Cardiac fibroblast (primary cell): ENCODE measurements around the gene COL13A1.

Experiments
- DNase-seq, 2 donors: peaks; one replicate each; pipeline versions ENCODE4 v3.0.0 to v3.0.0-alpha.2; 2010; ENCODE audit warnings: low read depth in 2 of 2
- H3K4me3 ChIP-seq, 2 donors: replicated peaks in 1 of 2; 1 replicate in 1 of 2; 2 replicates in 1 of 2; pipeline ENCODE4 v1.5.1; 2011; ENCODE audit warnings: low read depth in 2 of 2, low read length in 2 of 2, mild to moderate bottlenecking in 2 of 2, moderate library complexity in 1 of 2
- TF ChIP-seq, protein P1 (sequence below): IDR thresholded peaks from one replicate; pipeline ENCODE4 v1.5.1; 2011; ENCODE audit warnings: low read depth, mild to moderate bottlenecking, low read length, inconsistent platforms

Gene COL13A1

DNA sequence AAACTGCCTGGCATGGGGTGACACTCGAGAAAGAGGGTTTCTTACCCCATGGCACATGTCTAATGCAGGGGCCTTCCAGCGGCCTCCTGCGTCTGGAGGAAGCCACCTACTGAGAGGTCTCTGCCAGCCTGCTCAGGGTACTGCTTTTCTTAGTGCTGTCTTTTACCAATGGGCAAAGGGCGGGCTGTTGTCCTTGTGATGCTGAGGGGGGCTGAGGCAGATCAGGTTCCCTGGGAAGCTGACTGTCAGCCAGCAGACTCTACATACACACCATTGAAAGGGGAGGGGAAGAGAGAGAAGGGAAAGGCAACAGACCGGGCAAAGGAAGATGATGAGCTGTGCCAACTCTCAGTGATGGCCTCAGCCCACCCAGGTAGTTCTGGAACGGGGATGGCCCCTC is 48.7 kb downstream of the COL13A1 start:
- TF ChIP-seq, protein P1, sequence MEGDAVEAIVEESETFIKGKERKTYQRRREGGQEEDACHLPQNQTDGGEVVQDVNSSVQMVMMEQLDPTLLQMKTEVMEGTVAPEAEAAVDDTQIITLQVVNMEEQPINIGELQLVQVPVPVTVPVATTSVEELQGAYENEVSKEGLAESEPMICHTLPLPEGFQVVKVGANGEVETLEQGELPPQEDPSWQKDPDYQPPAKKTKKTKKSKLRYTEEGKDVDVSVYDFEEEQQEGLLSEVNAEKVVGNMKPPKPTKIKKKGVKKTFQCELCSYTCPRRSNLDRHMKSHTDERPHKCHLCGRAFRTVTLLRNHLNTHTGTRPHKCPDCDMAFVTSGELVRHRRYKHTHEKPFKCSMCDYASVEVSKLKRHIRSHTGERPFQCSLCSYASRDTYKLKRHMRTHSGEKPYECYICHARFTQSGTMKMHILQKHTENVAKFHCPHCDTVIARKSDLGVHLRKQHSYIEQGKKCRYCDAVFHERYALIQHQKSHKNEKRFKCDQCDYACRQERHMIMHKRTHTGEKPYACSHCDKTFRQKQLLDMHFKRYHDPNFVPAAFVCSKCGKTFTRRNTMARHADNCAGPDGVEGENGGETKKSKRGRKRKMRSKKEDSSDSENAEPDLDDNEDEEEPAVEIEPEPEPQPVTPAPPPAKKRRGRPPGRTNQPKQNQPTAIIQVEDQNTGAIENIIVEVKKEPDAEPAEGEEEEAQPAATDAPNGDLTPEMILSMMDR, result no peak
- H3K4me3 ChIP-seq, result no peak overlapping the region
- DNase-seq, result no peak

DNA sequence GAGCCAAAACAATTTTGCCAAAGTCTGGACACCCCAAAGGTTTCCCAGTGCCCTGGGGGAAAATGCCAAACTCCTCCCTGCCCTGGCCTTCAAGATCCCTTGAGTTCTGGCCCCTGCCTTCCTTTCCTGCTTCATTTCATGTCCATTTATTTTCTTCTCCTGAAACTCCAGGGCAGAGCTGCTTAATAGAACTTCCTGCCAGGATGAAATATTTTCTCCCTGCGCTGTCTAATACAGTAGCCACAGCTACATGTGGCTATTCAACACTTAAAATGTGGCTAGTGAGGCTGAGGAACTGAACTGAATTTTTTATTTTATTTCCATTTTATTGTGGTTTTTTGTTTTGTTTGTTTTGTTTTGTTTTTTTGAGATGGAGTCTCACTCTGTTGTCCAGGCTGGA is 49.6 kb downstream of the COL13A1 start:
- TF ChIP-seq, protein P1, result no peak
- DNase-seq, result no peak
- no peak overlapping the region for H3K4me3 ChIP-seq

DNA sequence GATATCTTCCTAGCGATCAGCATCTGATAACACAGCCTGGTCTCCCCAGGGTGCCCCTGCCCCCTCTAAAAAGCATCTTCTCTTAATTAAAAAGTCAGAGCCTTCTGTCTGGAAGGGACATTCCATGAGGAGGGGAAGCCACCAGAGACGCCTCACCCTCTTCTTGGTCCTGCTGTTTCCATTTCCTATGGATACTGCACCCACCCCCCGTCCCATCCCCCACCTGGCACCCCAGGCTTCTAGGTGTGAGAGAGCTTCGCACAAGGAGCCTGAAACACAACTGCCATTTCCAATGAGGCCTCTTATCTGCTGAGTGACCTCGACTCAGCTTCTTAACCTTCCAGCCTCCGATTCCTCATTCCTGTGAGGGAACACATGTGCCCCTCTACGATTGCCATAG is 51.4 kb downstream of the COL13A1 start:
- TF ChIP-seq, protein P1, result no peak
- DNase-seq, result no peak
- no peak overlapping the region for H3K4me3 ChIP-seq

DNA sequence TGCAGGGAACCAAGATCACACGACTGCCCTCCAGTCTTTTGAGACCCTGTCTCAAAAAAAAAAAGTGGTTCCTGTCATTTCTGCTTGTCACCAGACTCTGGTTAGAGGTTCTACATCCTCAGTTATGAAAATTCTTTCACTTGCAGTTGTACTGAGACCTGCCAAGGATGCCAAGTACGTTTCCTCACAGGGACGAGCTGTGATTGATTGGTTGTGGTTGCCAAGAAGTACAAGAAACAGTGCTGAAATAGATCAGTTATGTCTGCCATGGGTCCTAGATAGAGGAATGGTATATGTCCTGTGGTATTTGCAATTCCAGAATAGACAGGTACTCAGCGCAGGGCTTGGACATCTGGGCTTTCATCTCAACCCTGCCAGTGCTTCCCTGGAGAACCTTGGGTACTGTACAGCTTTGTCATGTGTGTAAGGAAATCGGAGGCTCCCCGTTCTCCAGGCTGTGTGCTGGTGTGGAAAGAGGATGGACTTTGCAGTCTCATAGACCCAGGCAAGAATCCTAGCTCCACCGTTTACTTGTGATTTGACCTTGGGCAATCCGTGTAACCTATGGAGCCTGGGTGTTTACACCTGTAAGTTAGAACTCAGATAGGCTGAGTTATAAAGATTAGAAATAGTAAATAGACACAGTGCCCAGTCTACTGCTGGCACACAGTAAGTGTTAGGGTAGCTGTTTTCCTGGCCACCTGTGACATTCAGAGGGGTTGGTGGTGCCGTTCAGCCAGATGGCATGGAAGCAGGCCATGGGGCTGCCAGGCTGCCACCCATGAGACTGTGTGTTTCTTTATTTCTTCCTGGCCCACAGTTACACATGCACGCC is 53.0 kb downstream of the COL13A1 start:
- no peak overlapping the region for H3K4me3 ChIP-seq
- no peak for DNase-seq
- TF ChIP-seq, protein P1, result no peak

DNA sequence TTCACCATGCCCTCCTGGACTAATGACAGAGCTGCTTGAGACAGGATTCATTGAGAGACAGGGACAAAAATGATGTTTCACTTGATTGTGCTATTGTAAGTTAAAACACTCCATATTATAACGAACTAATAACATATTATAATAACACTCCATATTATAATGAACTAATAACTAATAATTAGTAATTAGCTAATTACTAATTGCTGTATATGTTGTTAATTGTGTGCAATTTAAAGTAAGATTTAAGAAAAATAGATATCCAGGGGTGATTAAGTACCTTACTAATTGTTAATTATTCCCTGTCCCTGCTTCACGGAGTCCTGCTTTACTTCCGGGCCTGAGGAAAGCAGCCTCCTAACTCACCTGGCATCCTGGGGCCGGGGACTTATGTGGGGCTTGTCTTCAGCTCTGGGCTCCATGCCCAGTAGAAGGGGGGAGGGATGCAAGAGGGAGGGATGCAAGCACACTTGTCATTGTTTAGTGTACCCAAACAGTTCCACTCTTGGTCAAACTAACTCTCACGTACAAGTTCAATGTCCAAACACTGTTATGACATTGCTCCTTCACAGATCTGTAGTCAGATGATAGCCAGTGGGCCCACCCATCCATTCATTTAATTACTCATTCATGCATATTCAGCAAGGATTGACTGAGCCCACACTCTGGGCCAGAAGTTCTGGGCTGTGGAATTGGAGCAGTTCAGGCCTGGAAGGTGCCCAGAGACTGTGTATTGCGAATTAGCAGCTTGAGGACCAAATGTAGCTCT is 53.8 kb downstream of the COL13A1 start:
- TF ChIP-seq, protein P1, result no peak
- no peak overlapping the region for H3K4me3 ChIP-seq
- no peak for DNase-seq

DNA sequence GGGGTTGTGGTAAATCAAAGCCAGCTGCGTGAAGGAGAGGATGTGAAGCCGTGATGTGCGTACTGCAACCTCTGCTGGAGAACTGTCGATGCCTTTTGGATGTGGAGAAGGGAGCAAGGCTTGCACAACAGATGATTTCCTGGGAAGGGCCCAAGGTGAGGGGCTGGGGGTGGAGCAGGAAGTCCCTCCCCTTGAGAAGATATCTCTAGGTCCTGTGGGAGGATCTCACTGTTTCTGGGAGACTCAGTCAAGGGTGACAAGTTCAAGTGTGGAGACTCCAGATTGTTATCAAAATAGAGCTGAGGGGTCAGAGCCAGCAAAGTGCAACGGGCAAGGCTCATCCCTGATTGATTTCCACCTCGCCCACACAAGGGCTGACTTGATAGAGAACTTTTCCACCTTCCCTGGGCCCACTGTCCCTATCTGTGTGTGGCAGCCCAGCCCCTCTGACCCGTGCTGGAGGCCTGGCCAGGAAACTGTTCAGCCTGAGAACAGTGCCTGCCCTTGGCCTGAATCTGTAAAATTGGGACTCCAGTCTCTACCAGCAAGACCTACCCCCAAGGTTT is 55.0 kb downstream of the COL13A1 start:
- TF ChIP-seq, protein P1, result no peak
- DNase-seq, result no peak

More for the DNA sequence above, 55.0 kb downstream of the COL13A1 start:
- H3K4me3 ChIP-seq, result no peak overlapping the region
